Measurements from ENCODE around the gene GBP2. TPM values are rescaled to one million over a fixed set of nuclear protein-coding genes. Genes with fewer than 3 reads are reported as not detected.

GBP2 gene, protein sequence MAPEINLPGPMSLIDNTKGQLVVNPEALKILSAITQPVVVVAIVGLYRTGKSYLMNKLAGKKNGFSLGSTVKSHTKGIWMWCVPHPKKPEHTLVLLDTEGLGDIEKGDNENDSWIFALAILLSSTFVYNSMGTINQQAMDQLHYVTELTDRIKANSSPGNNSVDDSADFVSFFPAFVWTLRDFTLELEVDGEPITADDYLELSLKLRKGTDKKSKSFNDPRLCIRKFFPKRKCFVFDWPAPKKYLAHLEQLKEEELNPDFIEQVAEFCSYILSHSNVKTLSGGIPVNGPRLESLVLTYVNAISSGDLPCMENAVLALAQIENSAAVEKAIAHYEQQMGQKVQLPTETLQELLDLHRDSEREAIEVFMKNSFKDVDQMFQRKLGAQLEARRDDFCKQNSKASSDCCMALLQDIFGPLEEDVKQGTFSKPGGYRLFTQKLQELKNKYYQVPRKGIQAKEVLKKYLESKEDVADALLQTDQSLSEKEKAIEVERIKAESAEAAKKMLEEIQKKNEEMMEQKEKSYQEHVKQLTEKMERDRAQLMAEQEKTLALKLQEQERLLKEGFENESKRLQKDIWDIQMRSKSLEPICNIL
- 14.9 and 66.0 TPM in 2 replicates for total RNA-seq (ENCODE audit: low replicate concordance)

DNA sequence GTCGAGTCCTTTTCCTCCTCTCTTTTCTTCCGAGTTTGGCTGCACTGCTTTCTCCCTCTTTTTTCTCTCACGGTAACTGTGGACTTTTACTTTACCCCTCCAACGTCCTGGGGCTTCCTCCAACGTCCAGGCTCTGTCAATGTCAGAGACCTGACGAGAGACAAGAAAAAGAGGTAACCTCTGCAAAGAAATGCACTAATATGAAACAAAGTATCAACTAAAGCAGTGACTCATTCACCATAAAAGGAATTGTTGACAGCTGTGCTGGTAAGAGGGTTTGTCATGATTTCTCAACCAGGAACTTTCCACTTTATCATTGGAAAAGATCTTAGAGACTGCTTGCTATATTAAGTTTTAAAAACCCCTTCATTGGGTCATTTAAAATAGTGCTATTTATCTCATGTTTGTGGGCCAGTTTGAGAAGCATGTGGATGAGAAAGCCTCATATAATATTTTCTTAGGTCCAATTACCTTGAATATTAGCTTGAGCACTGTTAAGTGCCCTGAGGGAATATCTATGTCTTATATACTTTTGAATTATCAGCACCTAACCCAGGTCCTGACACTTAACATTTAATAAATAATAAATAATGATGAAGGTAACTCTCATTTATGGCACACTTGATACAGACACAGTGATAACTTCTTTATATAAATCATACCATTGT lies at the start of gene GBP2:
Gene GBP2, minus strand, starts transcription at position 202 of the 668 bp plus-strand sequence. CDS start 4,148 bp downstream, outside the sequence.

DNA sequence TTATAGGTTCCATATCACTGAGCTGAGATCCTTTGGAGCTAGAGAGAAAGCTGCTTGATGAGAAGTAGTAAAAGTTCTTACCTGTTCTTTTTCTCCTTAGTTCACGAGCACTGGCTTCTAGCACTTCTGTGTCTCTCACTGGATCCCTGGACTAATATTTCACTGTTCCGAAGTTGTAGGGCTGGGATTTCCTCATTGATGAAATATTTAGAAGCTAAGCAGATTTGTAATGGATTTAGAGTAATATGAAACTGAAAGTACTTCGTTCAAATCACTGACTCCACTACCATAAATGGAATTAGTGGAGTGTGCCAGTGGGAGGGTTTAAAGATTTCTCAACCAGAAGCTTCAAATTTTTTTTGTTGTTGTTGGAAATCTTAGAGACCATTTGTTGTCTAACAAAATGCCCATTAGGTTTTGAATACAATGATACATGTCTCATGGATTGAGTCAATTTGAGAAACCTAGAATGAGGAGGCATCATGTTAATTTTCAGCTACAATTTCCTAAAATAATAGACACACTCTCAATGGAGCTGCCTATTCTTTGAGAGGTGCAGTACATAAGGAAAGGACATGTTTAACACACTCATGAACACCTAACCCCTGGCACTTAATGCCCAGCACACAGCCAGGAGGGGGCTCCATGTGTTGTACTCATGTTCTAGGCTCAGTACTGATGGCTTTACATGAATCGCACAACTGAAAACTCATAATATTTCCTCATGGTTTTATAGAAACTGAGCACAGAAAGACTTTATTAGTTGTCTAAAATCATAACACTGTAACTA lies 60.6 kb downstream of the GBP2 start, which contains the start of gene GBP1:
Gene GBP1, minus strand, starts transcription at position 130 of the 790 bp plus-strand sequence. CDS start 1,974 bp downstream, outside the sequence.

Other genes with a start within 250 kb of the GBP2 start
- 41.9 and 47.4 TPM in 2 replicates for gene GTF2B, start 234.5 kb downstream of the GBP2 start, total RNA-seq (ENCODE audit: low replicate concordance)
- gene KYAT3, start 133.5 kb downstream of the GBP2 start, total RNA-seq (ENCODE audit: low replicate concordance): 17.4 and 20.0 TPM in 2 replicates
- 6.8 and 7.3 TPM in 2 replicates for gene RBMXL1, start 133.5 kb downstream of the GBP2 start, total RNA-seq (ENCODE audit: low replicate concordance)
- gene GBP3, start 103.2 kb downstream of the GBP2 start, total RNA-seq (ENCODE audit: low replicate concordance): 17.4 and 28.2 TPM in 2 replicates
- 12.5 and 18.7 TPM in 2 replicates for gene GBP1, start 60.9 kb downstream of the GBP2 start, total RNA-seq (ENCODE audit: low replicate concordance)
- not detected in 2 replicates for gene GBP7, start 49.9 kb upstream of the GBP2 start, total RNA-seq (ENCODE audit: low replicate concordance)
- 0.12 and 2.3 TPM in 2 replicates for gene GBP4, start 72.8 kb upstream of the GBP2 start, total RNA-seq (ENCODE audit: low replicate concordance)
- gene GBP5, start 146.7 kb upstream of the GBP2 start, total RNA-seq (ENCODE audit: low replicate concordance): 0.08 and 0.82 TPM in 2 replicates
- gene GBP6, start 237.9 kb upstream of the GBP2 start, total RNA-seq (ENCODE audit: low replicate concordance): not detected in 2 replicates

All from smooth muscle cell of the coronary artery (primary cell).